ENCODE data around the gene CDCA4.

Gene CDCA4

DNA sequence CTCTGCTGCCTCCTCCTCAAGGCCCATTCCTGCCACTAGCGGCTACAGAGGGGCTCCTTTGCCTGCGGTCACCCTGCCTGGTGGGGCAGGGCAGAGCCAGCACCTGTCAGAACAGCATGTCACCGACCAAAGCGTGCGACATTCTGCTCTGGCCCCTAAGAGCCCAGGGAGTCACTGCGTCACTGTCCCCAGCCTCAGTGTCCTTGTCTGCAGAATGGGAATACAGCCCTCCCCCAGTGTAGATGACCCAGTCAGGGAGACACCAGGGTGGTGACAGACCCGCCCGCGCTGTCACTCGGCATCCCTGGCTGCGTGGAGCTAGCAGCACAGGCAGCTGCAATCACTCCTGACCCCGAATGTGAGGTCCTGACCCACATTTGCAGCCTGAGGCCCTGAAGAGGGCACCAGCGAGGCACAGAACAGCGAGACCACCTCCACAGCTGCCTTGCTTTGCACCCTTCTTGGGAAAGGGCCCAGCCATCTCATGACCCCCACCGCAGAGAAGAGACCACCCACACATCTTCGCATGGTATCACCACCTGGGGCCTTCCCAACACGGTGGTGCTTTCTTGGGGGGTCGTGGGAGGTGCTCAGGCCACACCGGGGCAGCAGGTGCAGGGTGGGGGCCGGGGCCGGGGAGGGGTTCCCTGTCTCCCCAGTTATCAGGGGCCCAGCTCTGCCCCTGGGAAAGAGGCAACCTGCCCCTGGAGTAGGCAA, 45.2 kb downstream of the CDCA4 start:
- no peak for DNase-seq (ENCODE audit: low read depth)

DNA sequence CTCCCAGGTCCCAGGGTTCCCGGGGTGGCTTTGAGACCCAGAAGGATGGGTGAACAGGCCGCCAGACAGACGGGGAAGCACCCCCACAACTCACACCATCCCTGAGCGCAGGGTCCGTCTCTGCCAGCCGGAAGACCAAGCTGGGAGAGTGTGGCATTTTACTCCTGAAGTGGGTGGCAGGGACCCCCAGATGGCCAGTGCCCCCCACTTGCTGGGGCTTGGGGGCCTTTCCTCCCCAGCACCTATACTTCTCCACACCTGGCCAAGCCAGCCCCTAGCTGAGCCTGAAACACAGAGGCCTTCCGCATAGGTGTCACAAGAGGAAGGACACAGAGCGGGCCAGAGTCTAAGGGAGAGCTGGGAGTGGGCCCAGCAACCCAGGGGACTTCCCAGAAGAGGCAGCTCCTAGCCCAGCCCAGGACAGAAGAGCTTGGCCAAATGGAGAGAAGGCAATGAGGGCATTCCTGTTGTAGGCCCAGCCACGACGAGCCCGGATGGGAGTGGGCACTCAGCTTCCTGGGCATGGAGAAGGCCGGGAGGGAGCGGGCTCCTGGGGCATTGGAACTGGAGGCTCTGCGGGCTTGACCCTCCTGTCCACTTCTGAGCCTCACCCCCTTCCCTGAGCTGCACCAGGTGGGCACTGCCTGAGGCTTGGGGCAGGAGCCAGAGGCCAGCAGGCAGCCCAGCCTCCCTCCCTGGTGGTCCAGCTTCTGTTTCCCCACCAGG, 46.1 kb downstream of the CDCA4 start:
- DNase-seq (ENCODE audit: low read depth) = no peak

DNA sequence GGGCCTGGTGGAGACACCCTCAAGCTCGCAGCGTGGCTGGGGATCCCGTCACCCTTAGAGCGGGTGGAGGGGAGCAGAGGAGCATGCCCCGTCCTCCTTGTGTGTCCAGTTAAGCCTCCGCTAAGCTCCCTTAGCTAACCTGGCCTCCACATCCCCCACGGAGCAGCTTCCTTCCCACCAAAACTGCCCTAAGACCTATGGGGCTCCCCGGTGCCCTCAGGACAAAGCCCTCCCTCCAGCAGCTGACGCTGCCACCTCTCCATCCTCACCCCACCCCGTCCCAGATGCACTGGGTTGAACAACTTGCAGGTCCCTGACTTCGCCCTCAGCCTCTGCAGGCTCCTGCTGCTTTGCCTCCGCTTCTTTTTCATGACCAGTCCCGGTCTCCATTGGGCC, 46.7 kb downstream of the CDCA4 start:
- DNase-seq (ENCODE audit: low read depth) = no peak

DNA sequence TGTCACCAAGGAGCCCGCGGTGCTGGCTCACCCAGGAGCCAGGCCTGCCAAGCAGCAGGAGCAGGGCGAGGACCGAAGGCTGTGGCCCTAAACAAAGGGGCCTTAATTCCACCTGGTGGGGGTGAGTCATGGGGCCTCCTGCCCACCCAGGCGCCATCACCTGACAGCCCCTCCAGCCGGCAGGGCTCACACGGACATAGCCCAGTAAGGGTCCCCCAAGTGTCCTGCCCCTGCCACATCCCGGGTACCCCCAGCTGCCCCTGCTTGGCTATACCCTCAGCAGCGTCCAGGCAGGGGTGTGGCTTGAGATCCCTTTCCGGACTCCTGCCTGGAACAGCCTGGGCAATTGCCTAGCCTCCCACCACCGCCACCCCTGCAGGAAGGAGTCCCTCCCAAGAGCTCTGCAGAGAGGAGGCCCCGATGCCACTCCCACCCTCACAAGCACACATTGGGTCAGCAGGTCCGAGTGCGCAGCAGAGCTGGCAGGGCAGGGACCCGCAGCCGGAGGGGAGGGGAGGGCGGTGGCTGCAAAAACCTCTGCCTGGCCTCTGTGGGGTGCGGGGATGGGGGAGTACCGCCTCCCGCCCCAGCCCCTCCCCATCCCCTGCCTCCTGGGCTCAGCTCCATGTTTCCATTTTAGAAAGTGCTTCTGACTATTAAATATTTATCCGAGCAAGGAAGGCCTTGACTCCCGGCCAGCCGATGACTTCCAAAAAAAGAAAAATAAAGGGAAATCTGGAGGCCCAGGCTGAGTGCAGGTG, 47.3 kb downstream of the CDCA4 start:
- DNase-seq (ENCODE audit: low read depth) = no peak

DNA sequence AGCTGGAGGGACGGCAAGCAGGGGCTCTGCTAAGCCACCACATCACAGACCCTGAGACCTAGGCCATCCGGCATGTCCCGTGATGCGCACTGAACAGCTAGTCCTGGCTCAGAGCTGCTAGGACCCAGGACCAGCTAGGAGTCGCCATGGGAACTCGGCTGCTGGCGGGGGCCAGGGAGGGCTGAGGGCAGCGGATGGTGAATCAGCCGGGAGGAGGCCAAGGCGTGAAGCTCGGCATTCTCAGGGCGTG, 47.8 kb downstream of the CDCA4 start:
- no peak for DNase-seq (ENCODE audit: low read depth)

DNA sequence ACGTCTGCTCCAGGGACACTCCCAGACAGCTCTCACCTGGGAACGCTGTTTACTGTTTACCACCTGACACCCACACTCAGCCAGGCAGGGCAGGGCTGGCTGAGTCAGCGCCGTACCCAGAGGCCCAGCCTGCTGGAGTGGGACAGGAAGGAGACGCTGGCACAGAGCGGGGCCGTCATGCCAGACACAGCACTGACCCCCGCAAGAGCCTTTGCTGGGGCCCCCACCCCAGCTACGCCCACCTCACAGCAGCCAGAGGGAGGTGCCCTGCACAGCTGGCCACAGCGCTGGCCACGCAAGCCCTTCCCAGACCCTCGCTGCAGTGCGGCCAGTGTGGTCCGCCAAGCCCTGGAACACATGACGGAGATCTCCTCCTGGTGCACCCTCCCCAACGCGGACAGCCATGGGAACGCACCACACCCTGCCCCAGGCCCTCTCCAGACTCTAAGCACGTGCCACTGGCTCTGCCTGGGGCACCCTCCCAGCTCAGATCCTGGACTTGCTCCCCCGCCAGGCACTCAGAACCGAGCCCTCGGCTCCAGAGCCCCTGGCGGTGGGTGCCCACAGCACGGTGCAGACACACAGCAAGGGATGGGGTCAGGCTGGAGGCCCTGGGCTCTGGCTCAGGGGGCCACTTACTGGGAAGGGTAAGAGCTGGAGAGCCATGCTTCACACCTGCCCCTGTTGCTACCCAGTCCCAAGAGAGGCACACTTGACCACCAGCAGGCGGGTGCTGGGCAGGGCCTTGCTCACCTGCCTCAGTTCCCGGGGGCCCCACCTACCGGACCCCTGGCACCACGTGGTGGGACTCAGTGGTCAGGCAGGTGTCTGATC, 48.4 kb downstream of the CDCA4 start:
- no peak for DNase-seq (ENCODE audit: low read depth)

DNA sequence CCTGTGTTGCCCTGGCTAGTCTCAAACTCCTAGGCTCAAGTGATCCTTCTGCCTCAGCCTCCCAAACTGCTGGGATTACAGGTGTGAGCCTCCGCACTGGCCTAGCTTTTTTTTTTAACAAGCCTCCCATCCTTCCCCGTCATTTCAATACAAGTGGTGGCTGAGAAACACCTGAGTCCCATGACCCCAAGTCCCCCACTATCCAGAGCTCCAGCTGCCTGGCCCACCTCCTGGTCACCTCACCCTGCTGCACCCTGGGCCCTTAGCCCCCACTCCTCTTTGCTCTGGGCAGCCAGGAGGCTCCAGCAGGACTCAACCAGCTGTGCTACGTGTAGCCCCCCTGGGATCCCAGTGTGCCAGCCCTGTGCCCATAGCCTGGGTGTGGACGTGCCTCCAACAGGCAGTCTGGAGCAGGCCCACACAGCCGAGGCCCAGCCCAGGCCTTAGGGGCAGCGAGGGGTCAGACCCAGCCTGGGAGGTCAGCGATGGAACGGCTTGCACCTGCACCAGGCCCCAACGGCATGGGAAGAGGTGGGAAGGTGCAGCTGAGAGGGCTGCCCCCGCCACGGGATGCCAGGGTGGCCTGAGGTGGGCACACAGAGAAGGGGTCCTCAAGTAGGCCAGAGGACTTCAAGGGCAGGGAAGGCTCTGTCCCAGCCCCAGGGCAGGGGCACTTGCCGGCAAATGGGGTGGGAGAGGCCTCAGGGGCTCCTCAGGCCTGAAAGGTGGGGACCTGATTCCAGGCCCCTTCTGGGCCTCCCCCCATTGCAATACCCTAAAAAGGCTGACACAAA, 49.2 kb downstream of the CDCA4 start:
- no peak for DNase-seq (ENCODE audit: low read depth)

DNA sequence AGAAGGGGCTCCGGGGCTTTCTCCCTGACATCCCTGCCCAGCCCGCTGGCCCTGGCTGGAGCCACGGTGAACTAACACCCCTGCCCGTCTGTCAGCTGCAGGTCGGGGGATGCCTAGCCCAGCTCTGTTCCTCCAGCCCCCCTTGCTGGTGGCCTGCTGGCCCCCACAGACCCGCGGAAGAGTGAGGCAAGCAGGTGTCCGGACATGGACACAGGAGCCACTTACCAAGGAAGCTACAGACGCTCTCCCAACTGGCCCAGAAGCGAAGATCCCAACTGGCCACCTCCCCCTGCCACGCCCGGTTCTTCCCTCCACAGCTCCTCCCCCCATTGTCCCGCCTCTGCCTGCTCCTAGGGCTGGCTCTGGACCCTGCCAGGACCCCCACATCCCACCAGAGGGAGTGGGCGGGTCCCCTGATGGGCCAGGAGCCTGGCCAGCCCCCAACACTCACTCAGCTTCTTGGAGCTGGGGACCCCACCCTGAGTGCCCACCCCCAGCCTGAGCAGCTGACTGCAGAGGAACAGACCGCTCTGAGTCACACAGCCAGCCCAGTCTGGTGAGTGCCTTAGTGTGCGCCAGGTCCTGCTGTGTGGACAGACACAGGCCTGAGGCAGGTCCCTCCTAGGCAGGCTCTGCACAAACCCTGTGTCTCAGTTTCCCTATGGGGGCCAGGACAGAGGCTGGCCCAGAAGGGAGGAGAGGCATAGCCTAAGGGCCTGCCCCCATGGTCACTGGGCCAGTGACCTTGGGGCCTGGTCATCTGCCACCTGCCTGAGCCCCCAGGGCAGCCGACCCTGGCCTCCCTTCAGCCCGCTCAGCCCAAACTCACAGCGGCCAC, 50.4 kb downstream of the CDCA4 start:
- DNase-seq (ENCODE audit: low read depth) = no peak

DNA sequence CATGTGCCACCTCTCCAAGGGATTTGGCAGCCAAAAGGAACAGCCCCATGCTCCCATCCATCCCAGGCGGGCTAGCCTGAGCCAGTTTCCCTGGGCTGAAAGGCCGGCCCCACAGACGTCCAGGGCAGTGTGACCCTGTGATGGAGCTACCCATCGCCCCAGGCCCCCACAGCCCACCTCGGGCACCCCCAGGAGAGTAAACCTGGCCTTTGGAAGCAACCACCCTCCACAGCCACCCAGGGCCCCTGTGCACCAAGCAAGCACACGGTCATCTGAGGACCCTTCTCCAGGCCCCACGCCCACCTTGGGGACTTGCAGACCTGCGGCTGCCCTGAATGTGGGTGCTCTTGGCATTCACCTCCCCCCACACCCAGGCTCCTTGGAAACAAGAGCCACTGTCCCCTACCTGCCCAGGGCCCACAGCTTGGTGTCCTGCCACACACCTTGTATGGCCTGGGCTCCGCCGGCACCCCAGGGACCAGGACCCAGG, 51.1 kb downstream of the CDCA4 start:
- DNase-seq (ENCODE audit: low read depth) = no peak

DNA sequence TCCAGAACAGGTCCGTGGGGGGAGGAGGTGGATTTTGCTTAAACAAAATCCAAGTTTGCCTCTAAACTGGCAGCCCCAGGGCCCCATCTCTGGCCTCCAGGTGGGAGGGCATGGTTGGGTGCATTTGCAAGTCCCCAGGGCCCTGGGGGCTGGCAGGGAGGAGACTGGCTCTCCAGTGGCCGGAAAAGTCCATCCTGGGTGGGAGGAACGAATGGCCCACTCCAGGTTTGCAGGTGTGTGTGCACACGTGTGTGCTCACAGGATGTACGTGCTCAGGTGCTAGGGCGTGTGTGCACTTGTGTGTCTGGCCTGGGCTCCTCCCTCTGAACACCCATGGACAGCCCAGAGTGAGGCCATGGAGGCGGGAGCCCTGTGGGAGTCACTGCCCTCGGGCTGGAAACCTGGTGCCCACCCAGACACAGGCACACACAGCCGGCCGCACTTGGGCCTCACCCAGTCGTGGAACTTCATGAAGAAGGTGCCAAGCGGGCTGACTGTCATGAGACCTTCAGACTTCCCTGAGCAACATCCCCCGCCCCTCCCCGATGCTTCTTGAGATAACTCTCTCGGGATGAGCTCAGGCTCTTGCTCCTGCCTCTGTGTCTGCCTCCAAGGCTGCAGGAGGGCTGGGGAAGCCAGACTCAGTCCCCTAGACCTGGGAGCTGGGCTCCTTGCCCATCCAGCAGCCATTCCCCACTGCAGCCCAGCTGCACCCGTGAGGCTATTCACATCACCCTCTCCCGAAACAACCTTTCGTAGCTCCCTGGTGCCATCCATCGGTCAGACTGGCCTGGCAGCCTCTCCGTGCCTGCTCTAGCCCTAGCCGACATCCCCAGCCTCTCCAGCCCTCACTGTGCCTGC, 52.1 kb downstream of the CDCA4 start:
- DNase-seq (ENCODE audit: low read depth) = no peak

DNA sequence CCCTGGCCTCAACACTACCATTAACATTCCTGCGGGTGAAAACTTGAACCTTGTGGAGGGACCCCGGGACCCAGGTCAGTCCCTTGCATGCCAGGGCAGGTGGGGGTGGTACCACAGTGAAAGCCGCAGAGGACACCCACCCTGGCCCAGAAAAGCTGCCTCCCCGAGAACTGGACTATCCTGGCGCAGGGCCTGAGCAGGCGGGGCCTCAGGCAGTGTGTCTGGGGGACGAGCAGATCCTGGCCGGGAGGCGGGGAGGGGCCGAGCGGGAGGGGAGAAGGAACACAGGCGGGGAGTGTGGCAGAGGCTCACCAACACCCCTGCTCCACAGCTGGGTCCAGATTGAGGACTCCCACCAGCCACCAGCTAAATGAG, 52.7 kb downstream of the CDCA4 start:
- DNase-seq (ENCODE audit: low read depth) = no peak

DNA sequence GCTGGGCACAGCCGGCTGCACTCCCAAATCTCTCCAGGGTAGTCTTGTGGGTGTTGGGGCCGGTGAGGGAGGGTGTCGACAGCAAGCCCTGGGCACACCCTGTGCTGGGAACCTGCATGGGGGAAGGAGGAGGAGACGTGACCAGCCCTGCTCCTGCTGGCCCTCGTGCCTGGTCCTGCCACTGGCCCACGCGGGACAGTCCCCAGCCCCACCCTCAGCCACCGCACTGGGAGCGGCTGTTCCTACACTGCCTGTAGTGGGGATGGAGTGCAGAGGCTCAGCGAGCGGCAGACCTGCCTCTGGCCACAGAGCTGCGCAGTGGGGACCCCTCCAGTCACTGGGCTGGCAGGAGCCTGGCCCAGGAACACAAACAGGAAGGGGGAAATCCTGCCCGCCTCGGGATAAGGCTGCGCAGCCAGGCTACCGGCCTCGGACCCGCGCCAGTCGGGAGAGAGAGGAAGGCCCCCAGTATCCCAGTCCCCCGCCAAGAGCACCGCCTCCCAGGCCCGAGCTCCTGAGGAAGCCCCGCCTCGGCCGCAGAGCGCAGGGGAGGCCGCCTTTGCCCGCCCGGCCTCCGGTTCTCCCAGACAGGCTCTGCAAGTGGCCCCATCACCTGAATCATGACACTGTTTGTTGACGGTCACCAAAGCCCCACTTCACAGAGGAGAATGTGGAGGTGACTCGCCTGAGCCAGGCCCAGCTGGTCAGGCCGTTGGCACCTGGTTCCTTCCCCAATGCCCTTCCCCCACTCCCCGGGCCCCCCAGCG, 53.3 kb downstream of the CDCA4 start:
- no peak for DNase-seq (ENCODE audit: low read depth)

DNA sequence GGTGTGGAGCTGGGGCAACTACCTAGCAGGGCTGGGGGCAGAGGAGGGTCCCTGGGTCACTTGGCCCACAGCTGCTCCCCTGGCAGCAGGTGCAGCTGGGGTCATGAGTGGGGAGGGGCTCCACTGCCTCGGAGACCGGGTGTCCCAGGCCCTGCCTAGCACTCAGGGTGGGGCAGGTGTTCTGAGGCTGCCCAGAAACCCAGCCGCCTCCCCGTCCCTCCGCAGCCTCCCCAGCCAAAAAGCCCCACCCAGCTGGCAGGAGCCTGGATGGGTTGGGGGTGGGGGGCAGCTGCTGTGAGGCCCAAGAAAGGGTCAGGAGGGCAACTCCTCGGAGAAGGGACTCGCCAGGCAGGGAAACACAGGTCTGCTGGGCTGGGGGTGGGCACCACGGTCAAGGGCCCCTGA, 53.9 kb downstream of the CDCA4 start:
- DNase-seq (ENCODE audit: low read depth) = no peak

DNA sequence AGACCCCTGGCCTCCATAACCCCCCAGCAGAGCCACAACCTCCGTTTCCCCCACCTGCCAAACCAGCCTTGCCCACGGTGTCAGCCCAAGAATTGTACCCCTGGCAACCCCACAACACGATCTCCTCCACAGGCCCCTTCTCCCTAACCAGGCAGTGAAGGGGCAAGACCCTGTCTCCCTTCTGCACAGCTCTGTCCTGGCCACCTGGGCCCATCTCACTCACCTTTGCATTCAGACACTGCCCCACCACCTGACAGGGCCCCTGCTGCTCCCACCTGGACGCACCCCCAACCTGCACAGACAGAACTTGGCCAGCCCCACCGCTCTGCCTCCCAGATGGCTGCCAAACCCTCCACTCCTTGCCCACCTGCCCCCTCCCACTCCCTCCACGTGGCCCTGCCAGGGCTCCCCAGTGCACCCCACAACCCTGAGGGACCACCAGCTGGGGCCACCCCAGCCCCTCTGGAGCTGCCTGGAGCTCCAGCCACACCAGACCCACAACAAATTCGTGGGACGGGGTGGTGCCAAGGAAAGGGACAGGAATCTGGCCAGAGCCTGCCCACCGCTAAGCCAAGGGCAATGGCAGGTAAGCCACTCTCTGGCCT, 54.5 kb downstream of the CDCA4 start:
- DNase-seq (ENCODE audit: low read depth) = no peak

DNA sequence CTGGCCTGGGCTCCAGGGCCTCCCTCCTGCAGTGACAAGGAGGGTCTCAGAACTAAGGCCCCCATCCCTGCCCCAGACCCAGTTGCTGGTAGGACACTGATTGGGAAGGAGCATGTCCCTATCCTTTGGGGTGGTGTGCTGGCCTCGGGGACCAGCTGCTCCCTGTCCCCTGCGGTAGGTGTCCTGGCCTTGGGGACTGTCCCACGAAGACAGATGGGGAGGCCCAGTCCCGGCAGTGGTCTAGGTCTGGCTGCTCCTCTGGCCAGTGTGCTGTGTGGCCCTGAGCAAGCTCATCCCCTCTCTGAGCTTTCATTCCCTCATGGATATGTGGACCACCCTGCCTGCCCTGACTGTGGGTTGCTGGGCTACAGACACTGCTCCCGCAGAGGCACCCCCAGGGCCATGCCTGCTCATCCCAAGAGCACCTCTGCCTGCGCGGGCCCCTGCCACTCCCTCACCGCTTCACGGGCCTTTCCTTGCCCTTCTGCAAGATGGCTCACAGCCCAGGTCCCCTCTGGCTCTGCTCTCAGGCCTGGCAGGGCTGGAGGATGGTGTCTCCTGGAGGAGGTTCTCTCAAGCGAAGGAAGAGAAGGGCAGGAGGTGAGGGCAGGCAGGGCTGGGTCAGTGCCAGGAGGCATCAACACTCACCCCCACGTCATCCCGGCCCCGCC, 55.2 kb downstream of the CDCA4 start:
- DNase-seq (ENCODE audit: low read depth) = no peak

DNA sequence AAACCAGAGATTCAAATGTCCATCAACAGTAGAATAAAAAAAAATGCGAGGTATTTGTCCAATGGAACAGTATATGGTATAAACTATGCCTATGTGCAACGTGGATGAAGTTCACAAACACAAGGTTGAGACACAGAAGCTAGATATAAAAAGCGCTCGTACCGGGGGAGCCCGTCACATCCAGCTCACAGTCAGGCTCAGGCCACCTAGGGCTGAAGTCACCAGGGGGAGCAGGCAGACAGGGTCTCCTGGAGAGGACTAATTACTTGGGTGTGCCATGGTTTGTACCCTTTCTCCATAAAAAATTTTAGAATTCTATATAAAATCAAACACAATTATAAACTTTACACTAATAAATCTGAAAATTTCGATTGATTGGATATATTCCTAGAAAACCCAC, 56.3 kb downstream of the CDCA4 start:
- DNase-seq (ENCODE audit: low read depth) = no peak
